ENCODE data around the gene KRTAP4-3. TPM values are rescaled to one million over a fixed set of nuclear protein-coding genes. Genes with fewer than 3 reads are reported as not detected.

KRTAP4-3 gene
- total and polyA plus RNA-seq, 10 of the 15 experiments (the other 5 are each of a cell fraction or from before 2014, with no cell fraction given) = not detected

Small RNA genes within 50 kb of the gene (small RNA-seq; reads per million reads assigned to genes)
- gene KRTAP4-17P = not detected

Other genes with a start within 250 kb of the KRTAP4-3 start
Only the 7 nearest of the 40 such genes appear.
- gene KRTAP4-12, start 44.0 kb downstream of the KRTAP4-3 start, total RNA-seq (2014; rRNA removed) = not detected in 2 replicates
- not detected in 2 replicates for gene KRTAP4-12, start 44.0 kb downstream of the KRTAP4-3 start, total RNA-seq (2014; rRNA removed; fragmentation: Illumina TruSeq; extraction: Trizol)
- not detected in 2 replicates for gene KRTAP4-12, start 44.0 kb downstream of the KRTAP4-3 start, total RNA-seq (2021)
- gene KRTAP4-12, start 44.0 kb downstream of the KRTAP4-3 start, polyA plus RNA-seq (2011; rRNA removed) = not detected in 2 replicates
- gene KRTAP4-12, start 44.0 kb downstream of the KRTAP4-3 start, polyA plus RNA-seq (2014; fragmentation: Illumina TruSeq; extraction: Trizol) = not detected in 2 replicates
- not detected for gene KRTAP4-12, start 44.0 kb downstream of the KRTAP4-3 start, polyA plus RNA-seq (2014; fragmentation: Nextera tagmentation; extraction: Ambion mirVana)
- not detected in 2 replicates for gene KRTAP4-12, start 44.0 kb downstream of the KRTAP4-3 start, polyA plus RNA-seq (2014; rRNA removed)
- gene KRTAP4-12, start 44.0 kb downstream of the KRTAP4-3 start, polyA plus RNA-seq (2016; fragmentation: Nextera tagmentation; extraction: Ambion mirVana) = not detected
- gene KRTAP4-6, start 27.7 kb downstream of the KRTAP4-3 start, total RNA-seq (2014; rRNA removed) = not detected in 2 replicates
- gene KRTAP4-6, start 27.7 kb downstream of the KRTAP4-3 start, total RNA-seq (2014; rRNA removed; fragmentation: Illumina TruSeq; extraction: Trizol) = not detected in 2 replicates
- not detected in 2 replicates for gene KRTAP4-6, start 27.7 kb downstream of the KRTAP4-3 start, total RNA-seq (2021)
- gene KRTAP4-6, start 27.7 kb downstream of the KRTAP4-3 start, polyA plus RNA-seq (2011; rRNA removed) = not detected in 2 replicates
- gene KRTAP4-6, start 27.7 kb downstream of the KRTAP4-3 start, polyA plus RNA-seq (2014; fragmentation: Illumina TruSeq; extraction: Trizol) = not detected in 2 replicates
- gene KRTAP4-6, start 27.7 kb downstream of the KRTAP4-3 start, polyA plus RNA-seq (2014; fragmentation: Nextera tagmentation; extraction: Ambion mirVana) = not detected
- not detected in 2 replicates for gene KRTAP4-6, start 27.7 kb downstream of the KRTAP4-3 start, polyA plus RNA-seq (2014; rRNA removed)
- gene KRTAP4-6, start 27.7 kb downstream of the KRTAP4-3 start, polyA plus RNA-seq (2016; fragmentation: Nextera tagmentation; extraction: Ambion mirVana) = not detected
- gene KRTAP4-5, start 18.4 kb downstream of the KRTAP4-3 start, total RNA-seq (2014; rRNA removed) = not detected in 2 replicates
- gene KRTAP4-5, start 18.4 kb downstream of the KRTAP4-3 start, total RNA-seq (2014; rRNA removed; fragmentation: Illumina TruSeq; extraction: Trizol) = not detected in 2 replicates
- gene KRTAP4-5, start 18.4 kb downstream of the KRTAP4-3 start, total RNA-seq (2021) = not detected in 2 replicates
- not detected in 2 replicates for gene KRTAP4-5, start 18.4 kb downstream of the KRTAP4-3 start, polyA plus RNA-seq (2011; rRNA removed)
- gene KRTAP4-5, start 18.4 kb downstream of the KRTAP4-3 start, polyA plus RNA-seq (2014; fragmentation: Illumina TruSeq; extraction: Trizol) = not detected in 2 replicates
- not detected for gene KRTAP4-5, start 18.4 kb downstream of the KRTAP4-3 start, polyA plus RNA-seq (2014; fragmentation: Nextera tagmentation; extraction: Ambion mirVana)
- gene KRTAP4-5, start 18.4 kb downstream of the KRTAP4-3 start, polyA plus RNA-seq (2014; rRNA removed) = not detected in 2 replicates
- gene KRTAP4-5, start 18.4 kb downstream of the KRTAP4-3 start, polyA plus RNA-seq (2016; fragmentation: Nextera tagmentation; extraction: Ambion mirVana) = not detected
- gene KRTAP4-4, start 7.5 kb downstream of the KRTAP4-3 start, total RNA-seq (2014; rRNA removed) = not detected in 2 replicates
- gene KRTAP4-4, start 7.5 kb downstream of the KRTAP4-3 start, total RNA-seq (2014; rRNA removed; fragmentation: Illumina TruSeq; extraction: Trizol) = not detected in 2 replicates
- gene KRTAP4-4, start 7.5 kb downstream of the KRTAP4-3 start, total RNA-seq (2021) = not detected in 2 replicates
- not detected in 2 replicates for gene KRTAP4-4, start 7.5 kb downstream of the KRTAP4-3 start, polyA plus RNA-seq (2011; rRNA removed)
- gene KRTAP4-4, start 7.5 kb downstream of the KRTAP4-3 start, polyA plus RNA-seq (2014; fragmentation: Illumina TruSeq; extraction: Trizol) = not detected in 2 replicates
- gene KRTAP4-4, start 7.5 kb downstream of the KRTAP4-3 start, polyA plus RNA-seq (2014; fragmentation: Nextera tagmentation; extraction: Ambion mirVana) = not detected
- not detected in 2 replicates for gene KRTAP4-4, start 7.5 kb downstream of the KRTAP4-3 start, polyA plus RNA-seq (2014; rRNA removed)
- not detected for gene KRTAP4-4, start 7.5 kb downstream of the KRTAP4-3 start, polyA plus RNA-seq (2016; fragmentation: Nextera tagmentation; extraction: Ambion mirVana)
- gene KRTAP4-2, start 10.0 kb upstream of the KRTAP4-3 start, total RNA-seq (2014; rRNA removed) = not detected in 2 replicates
- gene KRTAP4-2, start 10.0 kb upstream of the KRTAP4-3 start, total RNA-seq (2014; rRNA removed; fragmentation: Illumina TruSeq; extraction: Trizol) = not detected in 2 replicates
- not detected in 2 replicates for gene KRTAP4-2, start 10.0 kb upstream of the KRTAP4-3 start, total RNA-seq (2021)
- not detected in 2 replicates for gene KRTAP4-2, start 10.0 kb upstream of the KRTAP4-3 start, polyA plus RNA-seq (2011; rRNA removed)
- gene KRTAP4-2, start 10.0 kb upstream of the KRTAP4-3 start, polyA plus RNA-seq (2014; fragmentation: Illumina TruSeq; extraction: Trizol) = not detected in 2 replicates
- not detected for gene KRTAP4-2, start 10.0 kb upstream of the KRTAP4-3 start, polyA plus RNA-seq (2014; fragmentation: Nextera tagmentation; extraction: Ambion mirVana)
- not detected in 2 replicates for gene KRTAP4-2, start 10.0 kb upstream of the KRTAP4-3 start, polyA plus RNA-seq (2014; rRNA removed)
- gene KRTAP4-2, start 10.0 kb upstream of the KRTAP4-3 start, polyA plus RNA-seq (2016; fragmentation: Nextera tagmentation; extraction: Ambion mirVana) = not detected
- not detected in 2 replicates for gene KRTAP4-1, start 16.7 kb upstream of the KRTAP4-3 start, total RNA-seq (2014; rRNA removed)
- not detected in 2 replicates for gene KRTAP4-1, start 16.7 kb upstream of the KRTAP4-3 start, total RNA-seq (2014; rRNA removed; fragmentation: Illumina TruSeq; extraction: Trizol)
- gene KRTAP4-1, start 16.7 kb upstream of the KRTAP4-3 start, total RNA-seq (2021) = not detected in 2 replicates
- gene KRTAP4-1, start 16.7 kb upstream of the KRTAP4-3 start, polyA plus RNA-seq (2011; rRNA removed) = not detected in 2 replicates
- not detected in 2 replicates for gene KRTAP4-1, start 16.7 kb upstream of the KRTAP4-3 start, polyA plus RNA-seq (2014; fragmentation: Illumina TruSeq; extraction: Trizol)
- gene KRTAP4-1, start 16.7 kb upstream of the KRTAP4-3 start, polyA plus RNA-seq (2014; fragmentation: Nextera tagmentation; extraction: Ambion mirVana) = not detected
- not detected in 2 replicates for gene KRTAP4-1, start 16.7 kb upstream of the KRTAP4-3 start, polyA plus RNA-seq (2014; rRNA removed)
- gene KRTAP4-1, start 16.7 kb upstream of the KRTAP4-3 start, polyA plus RNA-seq (2016; fragmentation: Nextera tagmentation; extraction: Ambion mirVana) = not detected
- gene KRTAP9-1, start 21.7 kb upstream of the KRTAP4-3 start, total RNA-seq (2014; rRNA removed) = not detected in 2 replicates
- not detected in 2 replicates for gene KRTAP9-1, start 21.7 kb upstream of the KRTAP4-3 start, total RNA-seq (2014; rRNA removed; fragmentation: Illumina TruSeq; extraction: Trizol)
- gene KRTAP9-1, start 21.7 kb upstream of the KRTAP4-3 start, total RNA-seq (2021) = not detected in 2 replicates
- not detected in 2 replicates for gene KRTAP9-1, start 21.7 kb upstream of the KRTAP4-3 start, polyA plus RNA-seq (2011; rRNA removed)
- not detected in 2 replicates for gene KRTAP9-1, start 21.7 kb upstream of the KRTAP4-3 start, polyA plus RNA-seq (2014; fragmentation: Illumina TruSeq; extraction: Trizol)
- gene KRTAP9-1, start 21.7 kb upstream of the KRTAP4-3 start, polyA plus RNA-seq (2014; fragmentation: Nextera tagmentation; extraction: Ambion mirVana) = not detected
- gene KRTAP9-1, start 21.7 kb upstream of the KRTAP4-3 start, polyA plus RNA-seq (2014; rRNA removed) = not detected in 2 replicates
- not detected for gene KRTAP9-1, start 21.7 kb upstream of the KRTAP4-3 start, polyA plus RNA-seq (2016; fragmentation: Nextera tagmentation; extraction: Ambion mirVana)